ENCODE measurements around the gene DBNL.

The DBNL gene

DNA sequence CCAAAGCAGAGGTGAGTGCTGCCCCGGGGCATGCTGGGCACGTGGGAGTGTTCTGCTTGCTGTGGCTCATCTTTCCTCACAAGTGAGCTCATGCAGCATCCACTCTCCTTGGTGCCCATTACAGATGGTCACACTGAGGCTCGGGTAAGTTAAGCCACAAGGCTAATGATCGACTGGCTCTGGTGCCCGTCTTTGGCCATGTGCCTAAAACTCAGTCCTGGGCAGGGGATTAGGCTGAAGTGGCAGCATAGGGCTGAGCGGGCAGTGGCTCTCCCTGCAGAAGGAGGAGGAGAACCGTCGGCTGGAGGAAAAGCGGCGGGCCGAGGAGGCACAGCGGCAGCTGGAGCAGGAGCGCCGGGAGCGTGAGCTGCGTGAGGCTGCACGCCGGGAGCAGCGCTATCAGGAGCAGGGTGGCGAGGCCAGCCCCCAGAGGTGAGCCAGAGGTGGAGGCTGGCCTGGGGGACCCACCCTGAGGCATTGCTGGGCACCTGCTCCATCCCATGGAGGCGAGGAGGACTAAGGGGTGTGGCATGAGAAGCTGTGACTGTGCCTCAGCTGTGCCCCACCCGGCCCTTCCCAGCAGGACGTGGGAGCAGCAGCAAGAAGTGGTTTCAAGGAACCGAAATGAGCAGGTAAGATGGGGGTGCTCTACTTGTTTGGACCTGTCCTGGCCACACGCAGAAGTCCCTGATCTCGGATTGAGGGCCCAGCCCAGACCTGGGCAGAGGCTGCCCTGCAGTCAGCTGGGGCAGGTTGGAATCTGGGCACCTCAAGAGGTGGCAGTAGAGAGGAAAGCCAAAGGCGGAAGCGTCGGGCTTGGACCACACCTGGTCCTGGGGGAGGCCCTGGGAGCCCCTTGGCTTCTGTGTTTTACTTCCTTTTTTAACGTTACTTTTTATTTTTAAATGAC lies 13.6 kb downstream of the DBNL start:
- no peak for DNase-seq (ENCODE audit: low spot score)
- TF ChIP-seq, protein P1, sequence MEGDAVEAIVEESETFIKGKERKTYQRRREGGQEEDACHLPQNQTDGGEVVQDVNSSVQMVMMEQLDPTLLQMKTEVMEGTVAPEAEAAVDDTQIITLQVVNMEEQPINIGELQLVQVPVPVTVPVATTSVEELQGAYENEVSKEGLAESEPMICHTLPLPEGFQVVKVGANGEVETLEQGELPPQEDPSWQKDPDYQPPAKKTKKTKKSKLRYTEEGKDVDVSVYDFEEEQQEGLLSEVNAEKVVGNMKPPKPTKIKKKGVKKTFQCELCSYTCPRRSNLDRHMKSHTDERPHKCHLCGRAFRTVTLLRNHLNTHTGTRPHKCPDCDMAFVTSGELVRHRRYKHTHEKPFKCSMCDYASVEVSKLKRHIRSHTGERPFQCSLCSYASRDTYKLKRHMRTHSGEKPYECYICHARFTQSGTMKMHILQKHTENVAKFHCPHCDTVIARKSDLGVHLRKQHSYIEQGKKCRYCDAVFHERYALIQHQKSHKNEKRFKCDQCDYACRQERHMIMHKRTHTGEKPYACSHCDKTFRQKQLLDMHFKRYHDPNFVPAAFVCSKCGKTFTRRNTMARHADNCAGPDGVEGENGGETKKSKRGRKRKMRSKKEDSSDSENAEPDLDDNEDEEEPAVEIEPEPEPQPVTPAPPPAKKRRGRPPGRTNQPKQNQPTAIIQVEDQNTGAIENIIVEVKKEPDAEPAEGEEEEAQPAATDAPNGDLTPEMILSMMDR (IDR thresholded peaks at IDR 0.05; ENCODE audit: extremely low read depth, missing control alignments), result no peak

DNA sequence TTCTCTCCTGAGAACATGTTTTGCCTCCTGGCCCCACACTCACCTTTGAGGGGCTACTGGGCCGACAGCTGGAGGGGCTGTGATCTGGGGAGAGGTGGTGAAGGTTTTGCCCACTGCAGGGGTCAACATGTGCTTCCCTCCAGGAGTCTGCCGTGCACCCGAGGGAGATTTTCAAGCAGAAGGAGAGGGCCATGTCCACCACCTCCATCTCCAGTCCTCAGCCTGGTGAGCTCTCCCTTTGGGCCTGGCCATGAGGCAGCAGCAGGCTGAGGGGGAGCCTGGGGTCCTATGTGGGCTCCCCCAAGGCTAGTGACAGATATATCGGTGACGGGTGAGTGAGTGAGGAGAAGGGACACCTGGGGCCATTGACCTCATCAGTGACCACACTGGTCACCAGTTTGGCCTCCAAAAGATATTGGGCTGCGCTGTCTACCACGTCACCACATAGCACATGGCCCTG lies 14.3 kb downstream of the DBNL start:
- DNase-seq (ENCODE audit: low spot score), result no peak
- TF ChIP-seq, protein P1 (IDR thresholded peaks at IDR 0.05; ENCODE audit: extremely low read depth, missing control alignments), result no peak

DNA sequence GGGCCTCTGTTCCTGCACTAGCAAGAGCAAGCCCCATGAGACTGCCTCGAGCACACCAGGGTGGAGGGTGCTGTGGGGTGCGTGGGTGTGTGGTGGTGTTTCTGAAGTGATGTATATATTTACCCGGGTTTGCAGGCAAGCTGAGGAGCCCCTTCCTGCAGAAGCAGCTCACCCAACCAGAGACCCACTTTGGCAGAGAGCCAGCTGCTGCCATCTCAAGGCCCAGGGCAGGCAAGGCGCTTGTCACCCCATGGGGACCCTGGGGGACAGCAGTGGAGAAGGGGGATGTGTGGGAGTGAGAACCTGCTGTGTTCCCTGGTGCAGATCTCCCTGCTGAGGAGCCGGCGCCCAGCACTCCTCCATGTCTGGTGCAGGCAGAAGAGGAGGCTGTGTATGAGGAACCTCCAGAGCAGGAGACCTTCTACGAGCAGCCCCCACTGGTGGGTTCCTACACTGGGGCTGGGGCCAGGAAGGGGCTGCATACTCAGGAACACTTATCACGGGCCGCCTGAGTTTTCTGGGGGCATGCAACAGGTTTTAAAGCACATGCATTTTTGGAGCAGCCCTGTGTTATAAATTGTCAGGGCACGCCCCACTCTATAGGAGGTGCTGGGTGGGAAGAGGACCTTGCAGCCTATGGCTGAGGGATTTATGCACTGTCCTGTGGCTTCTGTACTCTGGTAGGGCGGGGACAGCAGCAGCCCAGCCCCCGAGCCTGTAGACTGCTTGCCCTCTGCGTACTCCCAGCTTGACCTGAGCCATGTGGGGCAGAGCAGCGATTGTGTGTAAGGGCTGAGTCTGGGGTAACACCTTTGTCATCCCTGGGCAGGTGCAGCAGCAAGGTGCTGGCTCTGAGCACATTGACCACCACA lies 15.0 kb downstream of the DBNL start:
- DNase-seq (ENCODE audit: low spot score), result peak; percentile 78

DNA sequence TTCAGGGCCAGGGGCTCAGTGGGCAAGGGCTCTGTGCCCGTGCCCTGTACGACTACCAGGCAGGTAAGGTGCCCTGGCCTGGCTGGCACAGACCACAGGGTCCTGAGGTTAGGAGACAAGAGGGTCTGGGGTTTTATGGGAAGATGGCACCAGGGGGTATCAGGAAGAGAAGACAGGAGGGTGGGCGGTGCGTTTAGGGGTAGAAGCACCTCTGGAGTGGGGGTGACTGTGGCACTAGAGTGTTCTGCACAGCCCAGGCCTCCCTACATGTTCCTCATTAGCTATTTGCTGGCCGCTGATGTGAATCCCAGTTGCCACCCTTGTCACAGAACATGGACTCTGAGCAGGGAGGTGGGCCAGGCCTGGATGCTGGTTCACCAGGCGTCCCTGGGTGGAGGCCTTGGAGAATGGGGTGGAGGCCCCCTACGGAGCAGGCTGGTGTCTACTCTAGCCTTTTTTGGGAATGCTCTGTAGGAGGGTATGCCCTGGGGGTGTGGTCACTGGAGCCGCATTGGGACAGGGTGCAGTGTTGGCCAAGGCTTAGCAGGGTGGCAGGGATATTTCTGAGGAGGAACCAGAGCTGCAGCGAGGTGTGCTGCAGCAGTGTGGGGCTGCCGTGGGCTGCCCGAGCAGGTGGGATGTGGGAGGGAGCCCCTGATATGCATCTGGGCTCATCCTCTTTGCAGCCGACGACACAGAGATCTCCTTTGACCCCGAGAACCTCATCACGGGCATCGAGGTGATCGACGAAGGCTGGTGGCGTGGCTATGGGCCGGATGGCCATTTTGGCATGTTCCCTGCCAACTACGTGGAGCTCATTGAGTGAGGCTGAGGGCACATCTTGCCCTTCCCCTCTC lies 15.8 kb downstream of the DBNL start:
- TF ChIP-seq, protein P1 (IDR thresholded peaks at IDR 0.05; ENCODE audit: extremely low read depth, missing control alignments), result no peak
- DNase-seq (ENCODE audit: low spot score), result no peak

More for the DNA sequence above, 15.0 kb downstream of the DBNL start:
- TF ChIP-seq, protein P1 (IDR thresholded peaks at IDR 0.05; ENCODE audit: extremely low read depth, missing control alignments), result no peak

DNA sequence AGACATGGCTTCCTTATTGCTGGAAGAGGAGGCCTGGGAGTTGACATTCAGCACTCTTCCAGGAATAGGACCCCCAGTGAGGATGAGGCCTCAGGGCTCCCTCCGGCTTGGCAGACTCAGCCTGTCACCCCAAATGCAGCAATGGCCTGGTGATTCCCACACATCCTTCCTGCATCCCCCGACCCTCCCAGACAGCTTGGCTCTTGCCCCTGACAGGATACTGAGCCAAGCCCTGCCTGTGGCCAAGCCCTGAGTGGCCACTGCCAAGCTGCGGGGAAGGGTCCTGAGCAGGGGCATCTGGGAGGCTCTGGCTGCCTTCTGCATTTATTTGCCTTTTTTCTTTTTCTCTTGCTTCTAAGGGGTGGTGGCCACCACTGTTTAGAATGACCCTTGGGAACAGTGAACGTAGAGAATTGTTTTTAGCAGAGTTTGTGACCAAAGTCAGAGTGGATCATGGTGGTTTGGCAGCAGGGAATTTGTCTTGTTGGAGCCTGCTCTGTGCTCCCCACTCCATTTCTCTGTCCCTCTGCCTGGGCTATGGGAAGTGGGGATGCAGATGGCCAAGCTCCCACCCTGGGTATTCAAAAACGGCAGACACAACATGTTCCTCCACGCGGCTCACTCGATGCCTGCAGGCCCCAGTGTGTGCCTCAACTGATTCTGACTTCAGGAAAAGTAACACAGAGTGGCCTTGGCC lies 16.6 kb downstream of the DBNL start:
- TF ChIP-seq, protein P1 (IDR thresholded peaks at IDR 0.05; ENCODE audit: extremely low read depth, missing control alignments), result no peak
- DNase-seq (ENCODE audit: low spot score), result no peak

DNA sequence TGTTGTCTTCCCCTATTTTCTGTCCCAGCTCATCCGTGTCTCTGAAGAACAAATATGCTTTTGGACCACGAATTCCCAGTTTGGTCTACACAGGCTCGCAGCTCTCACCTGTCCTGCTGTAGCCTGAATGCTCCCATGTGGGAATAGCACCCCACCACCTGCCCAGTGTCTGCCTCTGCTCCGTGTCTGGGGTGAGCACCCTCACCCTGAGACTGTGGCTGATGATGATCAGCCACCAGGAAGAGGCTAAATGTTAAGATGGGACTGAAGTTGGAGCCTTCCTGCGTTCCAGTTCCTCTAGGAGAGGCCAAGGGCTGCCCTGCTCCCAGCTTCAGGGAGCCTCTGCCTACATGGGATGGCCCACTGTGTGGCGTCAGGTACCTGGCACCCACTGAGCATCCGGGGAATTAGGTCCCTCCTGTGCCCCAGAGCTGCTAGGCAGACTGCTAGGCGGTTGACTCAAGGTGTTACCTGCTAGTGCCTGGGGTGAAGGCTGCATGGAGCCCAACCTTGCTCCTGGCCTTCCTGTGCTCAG lies 17.2 kb downstream of the DBNL start:
- TF ChIP-seq, protein P1 (IDR thresholded peaks at IDR 0.05; ENCODE audit: extremely low read depth, missing control alignments), result no peak
- no peak for DNase-seq (ENCODE audit: low spot score)
